Endothelial cell (in vitro differentiated cells): Measurements from ENCODE around the gene ARHGAP20. TPM values are rescaled to one million over a fixed set of nuclear protein-coding genes. Genes with fewer than 3 reads are reported as not detected.

Source experiments
- DNase-seq: peaks from one replicate; pipeline ENCODE4 v3.0.0; 2021; ENCODE audit warnings: low spot score
- H3K27ac Mint-ChIP-seq: one replicate; pipeline ENCODE4 v1.8.0; 2021; ENCODE audit warnings: mixed read lengths, inconsistent platforms; ENCODE audit not compliant: unreplicated experiment
- H3K27me3 Mint-ChIP-seq: one replicate; pipeline ENCODE4 v1.8.0; 2021; ENCODE audit warnings: mild to moderate bottlenecking, moderate library complexity, mixed read lengths, inconsistent platforms; ENCODE audit not compliant: unreplicated experiment
- H3K36me3 Mint-ChIP-seq: one replicate; pipeline ENCODE4 v1.8.0; 2021; ENCODE audit warnings: mild to moderate bottlenecking, low read depth, mixed read lengths, inconsistent platforms; ENCODE audit not compliant: unreplicated experiment
- H3K4me1 Mint-ChIP-seq: one replicate; pipeline ENCODE4 v1.8.0; 2021; ENCODE audit warnings: mild to moderate bottlenecking, mixed read lengths, inconsistent platforms; ENCODE audit not compliant: unreplicated experiment
- H3K4me3 Mint-ChIP-seq: one replicate; pipeline ENCODE4 v1.8.0; 2021; ENCODE audit warnings: mild to moderate bottlenecking, mixed read lengths, inconsistent platforms; ENCODE audit not compliant: unreplicated experiment
- H3K9me3 Mint-ChIP-seq: one replicate; pipeline ENCODE4 v1.8.0; 2021; ENCODE audit warnings: mixed read lengths, inconsistent platforms; ENCODE audit not compliant: unreplicated experiment
- total RNA-seq: library from RNA; stranded (reverse); fragmentation: NEBNext Ultra II Directional; extraction: Animal tissue kit (Norgen Biotek cat#: 25700); gene quantifications from one replicate; pipeline ENCODE4 v1.2.1, GENCODE V29; 2021; ENCODE audit not compliant: unreplicated experiment
- TF ChIP-seq, protein P1 (sequence below): fragments of 200-600 bp; sonication (generic); IDR thresholded peaks from one replicate; pipeline ENCODE4 v1.5.0; 2021; ENCODE audit warnings: antibody characterized with exemption; ENCODE audit not compliant: unreplicated experiment

Gene ARHGAP20
- total RNA-seq, 1 donor from 2014 or later = 0.36 TPM

DNA sequence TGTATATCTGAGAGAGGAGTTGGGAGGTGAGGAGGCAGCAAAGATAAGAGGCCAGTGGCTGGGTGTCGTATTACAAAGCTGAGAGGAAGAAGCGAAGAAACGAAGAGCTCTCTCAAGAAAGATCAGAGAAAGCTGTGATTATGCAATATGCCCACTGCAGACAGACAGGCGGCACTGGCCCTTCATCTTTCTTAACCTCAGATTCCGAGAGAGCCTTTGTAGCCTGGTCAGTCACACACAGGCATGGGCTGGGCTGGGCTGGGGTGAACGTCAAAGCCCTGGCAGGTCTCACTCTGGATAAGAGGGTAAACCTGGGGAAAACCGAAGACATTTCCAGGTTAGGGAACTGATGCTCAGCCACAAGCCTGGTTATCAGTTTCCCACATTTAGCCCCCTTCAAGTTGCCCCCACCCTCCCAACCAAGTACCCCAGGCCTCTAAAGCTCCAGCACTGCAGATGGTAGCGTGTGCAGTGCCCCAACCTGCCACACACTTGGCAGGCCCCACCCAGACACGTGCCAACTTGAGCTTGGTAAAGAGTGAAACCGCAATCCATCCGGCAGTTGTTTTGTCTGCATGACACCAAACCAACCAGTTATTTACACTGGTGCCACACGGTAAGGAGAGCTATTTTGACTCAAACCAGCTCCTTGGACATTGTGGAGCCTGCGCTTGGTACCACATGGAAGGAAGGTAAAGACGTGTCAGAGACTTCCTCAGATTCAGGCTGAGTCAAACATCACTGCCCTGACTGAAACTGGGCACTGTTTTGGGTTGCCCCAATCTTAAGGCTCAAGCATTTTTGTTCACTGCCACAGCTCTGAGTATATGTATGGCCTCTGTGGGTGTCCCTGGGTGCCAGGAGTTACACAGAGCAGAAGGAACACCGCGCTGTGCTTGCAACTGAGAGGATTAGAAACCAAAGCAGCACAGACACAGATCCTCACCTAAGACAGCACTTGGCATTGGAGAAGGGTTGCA lies 146.6 kb downstream of the ARHGAP20 start:
- TF ChIP-seq, protein P1, sequence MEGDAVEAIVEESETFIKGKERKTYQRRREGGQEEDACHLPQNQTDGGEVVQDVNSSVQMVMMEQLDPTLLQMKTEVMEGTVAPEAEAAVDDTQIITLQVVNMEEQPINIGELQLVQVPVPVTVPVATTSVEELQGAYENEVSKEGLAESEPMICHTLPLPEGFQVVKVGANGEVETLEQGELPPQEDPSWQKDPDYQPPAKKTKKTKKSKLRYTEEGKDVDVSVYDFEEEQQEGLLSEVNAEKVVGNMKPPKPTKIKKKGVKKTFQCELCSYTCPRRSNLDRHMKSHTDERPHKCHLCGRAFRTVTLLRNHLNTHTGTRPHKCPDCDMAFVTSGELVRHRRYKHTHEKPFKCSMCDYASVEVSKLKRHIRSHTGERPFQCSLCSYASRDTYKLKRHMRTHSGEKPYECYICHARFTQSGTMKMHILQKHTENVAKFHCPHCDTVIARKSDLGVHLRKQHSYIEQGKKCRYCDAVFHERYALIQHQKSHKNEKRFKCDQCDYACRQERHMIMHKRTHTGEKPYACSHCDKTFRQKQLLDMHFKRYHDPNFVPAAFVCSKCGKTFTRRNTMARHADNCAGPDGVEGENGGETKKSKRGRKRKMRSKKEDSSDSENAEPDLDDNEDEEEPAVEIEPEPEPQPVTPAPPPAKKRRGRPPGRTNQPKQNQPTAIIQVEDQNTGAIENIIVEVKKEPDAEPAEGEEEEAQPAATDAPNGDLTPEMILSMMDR = no peak
- Mint-ChIP-seq H3K27me3 (no peaks in the 10 kb centered on the region), H3K4me1 (peaks cover 5% of the 10 kb centered on the region), H3K36me3 (no peaks in the 10 kb centered on the region), H3K27ac (no peak overlapping the region), H3K4me3 (no peak overlapping the region), H3K9me3 (no peaks in the 10 kb centered on the region)
- no peak for DNase-seq

DNA sequence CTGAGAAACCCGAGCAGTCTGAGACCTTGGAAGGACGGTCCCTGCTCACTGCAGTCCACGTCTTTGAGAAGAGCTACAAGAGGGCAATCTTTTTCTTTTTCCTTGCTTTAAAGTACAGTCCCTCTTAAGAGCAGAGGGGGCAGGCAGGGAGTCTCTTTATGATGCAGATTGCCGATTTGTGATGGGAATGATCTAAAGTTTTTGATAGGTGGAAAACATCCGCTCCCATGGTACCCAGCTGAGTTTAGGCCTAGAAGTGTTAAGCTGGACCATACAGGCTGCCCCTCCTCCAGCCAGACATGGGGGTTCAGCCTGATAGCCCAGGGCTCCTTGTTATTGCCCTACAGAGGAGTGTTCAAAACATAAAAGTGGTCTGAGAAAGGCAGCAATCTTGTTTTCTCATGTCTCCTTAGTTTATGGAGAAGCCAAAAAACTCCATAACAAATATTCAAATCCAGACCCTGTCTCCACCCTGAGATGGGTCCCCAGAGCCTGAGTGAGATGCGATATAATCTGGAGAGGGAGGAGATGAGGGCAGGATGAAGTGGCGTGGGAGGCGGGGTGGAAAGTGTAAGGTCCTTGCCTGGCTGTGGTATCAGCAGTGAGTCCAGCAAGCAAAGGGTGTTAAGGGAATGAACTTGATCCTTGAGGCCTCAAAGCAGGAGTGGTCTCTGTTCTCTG lies 147.4 kb downstream of the ARHGAP20 start:
- Mint-ChIP-seq H3K9me3 (no peaks in the 10 kb centered on the region), H3K4me1 (peaks cover 5% of the 10 kb centered on the region), H3K36me3 (no peaks in the 10 kb centered on the region), H3K27me3 (no peaks in the 10 kb centered on the region), H3K4me3 (no peak overlapping the region), H3K27ac (no peak overlapping the region)
- DNase-seq = no peak
- TF ChIP-seq, protein P1 = no peak

DNA sequence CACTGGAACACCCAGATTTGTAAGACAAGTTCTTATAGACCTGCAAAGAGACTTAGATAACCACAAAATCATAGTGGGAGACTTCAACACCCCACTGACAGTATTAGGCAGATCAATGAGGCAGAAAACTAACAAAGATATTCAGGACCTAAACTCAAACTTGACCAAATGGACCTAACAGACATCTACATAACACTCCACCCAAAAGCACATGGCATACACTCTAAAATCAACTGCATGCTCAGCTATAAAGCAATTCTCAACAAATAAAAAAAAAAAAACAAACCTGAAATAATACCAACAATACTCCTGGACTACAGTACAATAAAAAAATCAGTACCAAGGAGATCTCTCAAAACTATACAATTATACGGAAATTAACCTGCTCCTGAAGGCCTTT lies 167.5 kb downstream of the ARHGAP20 start:
- Mint-ChIP-seq H3K4me3 (no peak overlapping the region), H3K27ac (no peak overlapping the region), H3K4me1 (no peaks in the 10 kb centered on the region), H3K27me3 (no peaks in the 10 kb centered on the region), H3K9me3 (peaks cover 8% of the 10 kb centered on the region), H3K36me3 (no peaks in the 10 kb centered on the region)
- TF ChIP-seq, protein P1 = no peak
- no peak for DNase-seq

DNA sequence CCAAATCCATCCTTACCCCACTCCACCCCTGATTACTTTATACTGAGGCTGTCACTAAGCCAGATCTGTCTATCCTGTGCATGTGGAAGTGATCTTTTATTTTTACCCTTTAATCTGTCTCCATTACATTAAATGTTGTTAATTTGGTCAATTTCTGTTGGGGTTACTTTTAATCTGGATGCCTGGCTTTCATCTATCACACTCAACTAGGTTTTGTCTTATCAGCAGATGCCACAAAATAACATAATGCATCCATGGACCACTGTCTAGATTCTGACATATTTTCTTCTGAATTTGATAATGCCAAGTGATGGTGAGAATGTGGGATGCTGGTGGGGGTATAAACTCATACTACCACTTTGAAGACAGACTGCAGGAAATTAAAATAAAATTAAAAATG lies 174.1 kb downstream of the ARHGAP20 start:
- TF ChIP-seq, protein P1 = no peak
- Mint-ChIP-seq H3K4me3 (no peak overlapping the region), H3K27me3 (no peaks in the 10 kb centered on the region), H3K36me3 (no peaks in the 10 kb centered on the region), H3K27ac (no peak overlapping the region), H3K4me1 (no peaks in the 10 kb centered on the region), H3K9me3 (no peaks in the 10 kb centered on the region)
- no peak for DNase-seq
